Vagina (tissue), 2 donors: ENCODE measurements around the gene IL1RL1. TPM values are rescaled to one million over a fixed set of nuclear protein-coding genes. Genes with fewer than 3 reads are reported as not detected.

Experiments used
- DNase-seq, 2 donors: peaks; one replicate each; pipeline ENCODE4 v3.0.0-alpha.2; 2017; ENCODE audit errors: extremely low spot score in 2 of 2
- H3K27ac ChIP-seq: fragments of 200-600 bp; sonication (generic); one replicate; pipeline ENCODE4 v1.5.1; 2019
- H3K27me3 ChIP-seq: fragments of 200-600 bp; sonication (generic); one replicate; pipeline ENCODE4 v1.5.1; 2019
- H3K36me3 ChIP-seq, 2 donors: fragments of 200-600 bp; sonication (generic); one replicate each; pipeline ENCODE4 v1.5.1; 2017 to 2019
- H3K4me1 ChIP-seq: fragments of 200-600 bp; sonication (generic); one replicate; pipeline ENCODE4 v1.5.1; 2019
- H3K4me3 ChIP-seq, 2 donors: fragments of 200-600 bp; sonication (generic); 1 replicate in 1 of 2; 2 replicates in 1 of 2; pipeline ENCODE4 v1.5.1; 2016 to 2019
- H3K9me3 ChIP-seq: fragments of 200-600 bp; sonication (generic); one replicate; pipeline ENCODE4 v1.5.1; 2019
- CTCF ChIP-seq, 3 experiments: fragments of 450-650 bp in 2 of 3; fragments of 200-600 bp in 1 of 3; sonication (generic) in 1 of 3; IDR thresholded peaks; one replicate each; pipeline ENCODE4 v1.5.1; 2017 to 2019; ENCODE audit warnings: antibody characterized with exemption in 3 of 3, mild to moderate bottlenecking in 2 of 3, moderate library complexity in 2 of 3
- POLR2A ChIP-seq, 2 donors: fragments of 450-650 bp; IDR thresholded peaks; one replicate each; pipeline ENCODE4 v1.6.1; 2017; ENCODE audit warnings: antibody characterized with exemption in 2 of 2, mild to moderate bottlenecking in 2 of 2, moderate library complexity in 2 of 2
- POLR2AphosphoS5 ChIP-seq, 2 donors: sonication (generic); formaldehyde crosslinking; IDR thresholded peaks; one replicate each; pipeline ENCODE4 v1.9.0; 2017; ENCODE audit warnings: antibody characterized with exemption in 2 of 2, mild to moderate bottlenecking in 2 of 2, low read depth in 1 of 2; ENCODE audit not compliant: insufficient read depth in 1 of 2
- intact Hi-C: fragments of 100-400 bp; cut with DNase I; formaldehyde crosslinking; loops from one replicate; pipeline ENCODE4 v1.15.1; 2023
- total RNA-seq: library from RNA; depleted of rRNA; stranded (reverse); fragments of >200 nt; gene quantifications from one replicate; pipeline ENCODE4 v1.2.3, GENCODE V29; 2016

Gene IL1RL1
- total RNA-seq, 1 donor from 2014 or later, result 10.6 TPM

DNA sequence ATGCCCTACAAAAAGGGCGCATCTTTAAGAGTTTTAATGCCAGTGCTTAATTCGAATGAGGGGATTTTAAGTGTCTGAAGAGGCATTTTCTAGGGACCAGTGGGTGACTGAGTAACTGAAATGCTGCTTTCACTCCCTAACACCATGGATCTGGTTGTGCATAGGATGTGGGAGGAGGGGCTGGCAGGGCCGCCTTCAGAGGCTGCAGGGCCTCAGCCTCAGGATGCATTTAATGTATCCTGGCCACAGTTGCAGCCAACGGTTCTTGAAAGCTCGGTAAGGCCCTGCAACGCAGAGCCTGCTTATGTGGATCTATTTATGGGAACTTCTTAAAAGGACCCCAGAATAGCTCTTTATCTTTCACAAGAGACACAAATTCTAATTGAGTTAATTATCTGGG lies 85.8 kb downstream of the IL1RL1 start:
- TF ChIP-seq POLR2A (IDR thresholded peaks at IDR 0.05) (no peak), CTCF (IDR thresholded peaks at IDR 0.05) (no peak)
- no peaks in the 10 kb centered on the region for H3K4me1 ChIP-seq
- H3K9me3 ChIP-seq, result no peaks in the 10 kb centered on the region
- no peak for DNase-seq
- H3K27ac ChIP-seq, result no peak overlapping the region
- no peaks in the 10 kb centered on the region for H3K27me3 ChIP-seq
- H3K4me3 ChIP-seq, result no peak overlapping the region
- intact Hi-C loops, result no loop called here
- no peaks in the 10 kb centered on the region for H3K36me3 ChIP-seq

DNA sequence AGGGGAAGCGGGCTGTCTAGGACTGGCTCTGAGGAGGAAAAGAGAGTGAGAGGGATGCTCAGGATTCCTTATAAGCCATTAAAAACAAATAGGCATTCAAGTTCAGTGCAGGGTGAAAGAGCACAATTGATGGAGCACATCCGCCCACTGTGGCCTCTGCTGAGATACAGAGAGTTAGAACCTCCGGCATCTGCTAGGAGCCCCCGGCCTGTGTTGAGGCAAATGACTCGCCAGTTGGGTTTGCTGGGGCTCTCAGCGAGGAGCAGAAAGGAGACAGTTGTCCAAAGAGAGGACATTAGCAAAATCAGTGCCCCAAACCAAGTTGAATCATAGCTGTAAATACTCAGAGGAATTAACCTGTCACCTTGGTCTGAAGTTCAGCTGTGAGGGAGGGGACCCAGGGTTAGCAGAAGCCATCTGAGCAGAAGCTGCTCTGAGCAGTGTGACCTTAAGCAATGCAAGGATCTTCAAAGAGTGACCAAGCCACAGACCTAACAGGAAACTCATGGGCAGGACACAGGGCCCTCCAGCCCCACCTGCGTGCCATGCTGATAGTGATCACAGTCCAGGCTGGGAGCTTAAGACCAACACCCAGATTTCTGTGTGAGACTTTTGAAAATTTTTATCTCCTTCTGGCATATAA lies 88.3 kb downstream of the IL1RL1 start:
- TF ChIP-seq CTCF (IDR thresholded peaks at IDR 0.05) (no peak), POLR2AphosphoS5 (IDR thresholded peaks at IDR 0.05; ENCODE audit: insufficient read depth in 1 of 2, low read depth in 1 of 2) (no peak), POLR2A (IDR thresholded peaks at IDR 0.05) (no peak)
- Histone ChIP-seq H3K4me1 (no peaks in the 10 kb centered on the region), H3K27ac (no peak overlapping the region), H3K27me3 (no peaks in the 10 kb centered on the region), H3K4me3 (no peak overlapping the region), H3K9me3 (no peaks in the 10 kb centered on the region), H3K36me3 (no peaks in the 10 kb centered on the region)
- no peak for DNase-seq
- intact Hi-C loops, result no loop called here

DNA sequence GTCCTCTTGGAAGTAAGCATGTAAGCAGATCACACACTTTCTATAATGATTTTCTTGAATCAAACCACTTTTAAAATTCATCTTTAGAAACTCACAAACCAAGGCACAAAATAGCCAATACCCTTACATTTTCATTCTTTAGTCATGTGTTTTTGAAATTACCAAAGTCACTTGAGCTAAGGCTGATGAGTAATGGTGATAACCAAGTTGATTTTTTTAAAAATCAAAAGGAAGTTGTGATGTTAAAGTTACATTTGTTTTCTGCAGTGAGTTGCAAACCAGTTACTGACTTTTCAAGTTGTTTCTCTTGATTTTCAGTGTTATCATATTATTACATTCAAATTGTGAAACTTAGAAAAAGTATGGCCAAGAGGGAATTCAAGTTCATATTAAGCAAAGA lies 90.1 kb downstream of the IL1RL1 start:
- H3K27ac ChIP-seq, result no peak overlapping the region
- H3K4me3 ChIP-seq, result no peak overlapping the region
- no peaks in the 10 kb centered on the region for H3K36me3 ChIP-seq
- H3K4me1 ChIP-seq, result no peaks in the 10 kb centered on the region
- H3K27me3 ChIP-seq, result no peaks in the 10 kb centered on the region
- DNase-seq, result no peak
- no peaks in the 10 kb centered on the region for H3K9me3 ChIP-seq
- TF ChIP-seq POLR2AphosphoS5 (IDR thresholded peaks at IDR 0.05; ENCODE audit: insufficient read depth in 1 of 2, low read depth in 1 of 2) (no peak), CTCF (IDR thresholded peaks at IDR 0.05) (no peak), POLR2A (IDR thresholded peaks at IDR 0.05) (no peak)
- intact Hi-C loops, result no loop called here

Other genes with a start within 250 kb of the IL1RL1 start
- gene IL1R1, start 168.8 kb upstream of the IL1RL1 start, total RNA-seq, result 79.6 TPM
- 5.2 TPM for gene IL1RL2, start 124.5 kb upstream of the IL1RL1 start, total RNA-seq
- 4.9 TPM for gene IL18R1, start 44.2 kb downstream of the IL1RL1 start, total RNA-seq
- gene IL18RAP, start 111.6 kb downstream of the IL1RL1 start, total RNA-seq, result 5.9 TPM
- not detected for gene SLC9A4, start 161.7 kb downstream of the IL1RL1 start, total RNA-seq